OCI-LY7 (cell line): ENCODE results near the gene CYP4A22. TPM values are rescaled to one million over a fixed set of nuclear protein-coding genes. Genes with fewer than 3 reads are reported as not detected.
A peak's percentile ranks its signal among the peaks of the same experiment; 100 is the strongest.

Experiments used
- BruUV-seq: library from RNA; stranded (reverse); fragments of 400-500 nt; replicated peaks from 2 replicates; lab custom pipeline; 2021; lab: Mats Ljungman, UMichigan
- CTCF ChIA-PET: fragments of 300-600 bp; sonication (Branson Sonifier 250); formaldehyde crosslinking; loops from one replicate; lab custom pipeline; 2022; ENCODE audit warnings: antibody characterized with exemption; ENCODE audit not compliant: unreplicated experiment; lab: Charles Lee
- POLR2A ChIA-PET: fragments of 300-600 bp; sonication (Branson Sonifier 250); formaldehyde crosslinking; loops from one replicate; lab custom pipeline; 2022; ENCODE audit warnings: antibody characterized with exemption; lab: Charles Lee
- DNase-seq: peaks from one replicate; pipeline ENCODE4 v3.0.0-alpha.2; 2015; ENCODE audit warnings: low spot score
- H2AFZ ChIP-seq: fragments of 200-600 bp; sonication (generic), shearing (Covaris generic); 2 replicates; pipeline ENCODE4 v1.6.1; 2014; ENCODE audit warnings: mild to moderate bottlenecking, antibody characterized with exemption, low read length, moderate library complexity
- H3K27ac ChIP-seq: fragments of 200-600 bp; sonication (generic); 2 replicates; pipeline ENCODE4 v1.5.1; 2014; ENCODE audit warnings: mixed run types, low read depth, mild to moderate bottlenecking, moderate library complexity, low read length, inconsistent platforms; ENCODE audit not compliant: poor library complexity, severe bottlenecking
- H3K36me3 ChIP-seq: fragments of 200-600 bp; sonication (generic); 2 replicates; pipeline ENCODE4 v1.6.1; 2014; ENCODE audit warnings: mild to moderate bottlenecking, antibody characterized with exemption, low read length, moderate library complexity, mixed read lengths; ENCODE audit not compliant: insufficient read depth
- H3K4me1 ChIP-seq: fragments of 200-600 bp; sonication (generic); 2 replicates; pipeline ENCODE4 v1.5.1; 2014; ENCODE audit warnings: mild to moderate bottlenecking, low read length; ENCODE audit not compliant: insufficient read depth, poor library complexity, severe bottlenecking
- H3K4me2 ChIP-seq: fragments of 200-600 bp; sonication (generic); 2 replicates; pipeline ENCODE4 v1.6.1; 2014; ENCODE audit warnings: mild to moderate bottlenecking, low read length
- H3K4me3 ChIP-seq: fragments of 200-600 bp; sonication (generic); 2 replicates; pipeline ENCODE4 v1.5.1; 2014; ENCODE audit warnings: mild to moderate bottlenecking, low read depth, low read length; ENCODE audit not compliant: poor library complexity, severe bottlenecking
- H3K79me2 ChIP-seq: fragments of 200-600 bp; sonication (generic); 2 replicates; pipeline ENCODE4 v1.6.1; 2016; ENCODE audit warnings: low read depth, mild to moderate bottlenecking, low read length, moderate library complexity, mixed read lengths; ENCODE audit not compliant: insufficient read depth
- H3K9me2 ChIP-seq: fragments of 200-600 bp; sonication (generic); 2 replicates; pipeline ENCODE4 v1.6.1; 2016; ENCODE audit warnings: mild to moderate bottlenecking, low read length, mixed read lengths; ENCODE audit not compliant: insufficient read depth
- H3K9me3 ChIP-seq: fragments of 200-600 bp; sonication (generic); 2 replicates; pipeline ENCODE4 v1.6.1; 2014; ENCODE audit warnings: mild to moderate bottlenecking, mixed run types, low read length, mixed read lengths
- H4K20me1 ChIP-seq: fragments of 200-600 bp; sonication (generic); 2 replicates; pipeline ENCODE4 v1.6.1; 2014; ENCODE audit warnings: mild to moderate bottlenecking, antibody characterized with exemption, low read length, moderate library complexity, mixed read lengths; ENCODE audit not compliant: insufficient read depth
- EZH2phosphoT487 ChIP-seq: fragments of 200-600 bp; sonication (generic); IDR thresholded peaks from 2 replicates; pipeline ENCODE4 v1.6.1; 2018; ENCODE audit warnings: low read depth, borderline replicate concordance, mild to moderate bottlenecking, mixed run types, antibody characterized with exemption, low read length, moderate library complexity, mixed read lengths
- intact Hi-C: fragments of 100-400 bp; cut with micrococcal nuclease; formaldehyde crosslinking; loops from one replicate; pipeline ENCODE4 v1.10.0; 2022; ENCODE audit not compliant: unreplicated experiment
- total RNA-seq, 2 experiments: library from RNA; depleted of rRNA in 1 of 2; stranded (reverse); fragments of >200 nt in 1 of 2; shearing (Covaris generic) in 1 of 2; gene quantifications; 2 replicates each; pipeline ENCODE4 v1.2.3, GENCODE V29; 2014 to 2022
- TF ChIP-seq, protein P1 (sequence below): fragments of 200-600 bp; sonication (generic); conservative IDR thresholded peaks from 2 replicates; pipeline ENCODE4 v1.5.1; 2014; ENCODE audit warnings: mild to moderate bottlenecking, antibody characterized with exemption, low read length, moderate library complexity, mixed read lengths

The CYP4A22 gene
- total RNA-seq, 2 experiments from 2014 or later = not detected

GRCh38 chr1:47179017-47179987 lies 42.1 kb downstream of the CYP4A22 start:
- DNase-seq = peak; percentile 75
- peak overlapping the region; percentile 52 for H3K4me2 ChIP-seq
- peak overlapping the region; percentile 24; the same call in 1 of the 2 replicates for H2AFZ ChIP-seq
- peak overlapping the region; percentile 23 for H3K4me3 ChIP-seq
- no peaks in the 10 kb centered on the region for H4K20me1 ChIP-seq
- ChIA-PET POLR2A (no interaction called here), CTCF (interaction anchor here (0.6 to 1.4 kb wide), 6 partner anchors 10 to 547 kb away, joined by 3 to 6 read pairs (median 5); no protein-coding TSS in a partner anchor)
- H3K27ac ChIP-seq = no peak overlapping the region
- no peaks in the 10 kb centered on the region for H3K9me3 ChIP-seq
- intact Hi-C loops = loop anchor here (5.0 kb wide), 1 partner anchor 258 kb away; the partner anchor contains the start of gene FOXD2
- BruUV-seq = no TSS peak
- no peaks in the 10 kb centered on the region for H3K9me2 ChIP-seq
- no peak for TF ChIP-seq EZH2phosphoT487
- TF ChIP-seq, protein P1, sequence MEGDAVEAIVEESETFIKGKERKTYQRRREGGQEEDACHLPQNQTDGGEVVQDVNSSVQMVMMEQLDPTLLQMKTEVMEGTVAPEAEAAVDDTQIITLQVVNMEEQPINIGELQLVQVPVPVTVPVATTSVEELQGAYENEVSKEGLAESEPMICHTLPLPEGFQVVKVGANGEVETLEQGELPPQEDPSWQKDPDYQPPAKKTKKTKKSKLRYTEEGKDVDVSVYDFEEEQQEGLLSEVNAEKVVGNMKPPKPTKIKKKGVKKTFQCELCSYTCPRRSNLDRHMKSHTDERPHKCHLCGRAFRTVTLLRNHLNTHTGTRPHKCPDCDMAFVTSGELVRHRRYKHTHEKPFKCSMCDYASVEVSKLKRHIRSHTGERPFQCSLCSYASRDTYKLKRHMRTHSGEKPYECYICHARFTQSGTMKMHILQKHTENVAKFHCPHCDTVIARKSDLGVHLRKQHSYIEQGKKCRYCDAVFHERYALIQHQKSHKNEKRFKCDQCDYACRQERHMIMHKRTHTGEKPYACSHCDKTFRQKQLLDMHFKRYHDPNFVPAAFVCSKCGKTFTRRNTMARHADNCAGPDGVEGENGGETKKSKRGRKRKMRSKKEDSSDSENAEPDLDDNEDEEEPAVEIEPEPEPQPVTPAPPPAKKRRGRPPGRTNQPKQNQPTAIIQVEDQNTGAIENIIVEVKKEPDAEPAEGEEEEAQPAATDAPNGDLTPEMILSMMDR = peak; percentile 83
- no peaks in the 10 kb centered on the region for H3K4me1 ChIP-seq
- no peaks in the 10 kb centered on the region for H3K79me2 ChIP-seq
- H3K36me3 ChIP-seq = no peaks in the 10 kb centered on the region

DNA sequence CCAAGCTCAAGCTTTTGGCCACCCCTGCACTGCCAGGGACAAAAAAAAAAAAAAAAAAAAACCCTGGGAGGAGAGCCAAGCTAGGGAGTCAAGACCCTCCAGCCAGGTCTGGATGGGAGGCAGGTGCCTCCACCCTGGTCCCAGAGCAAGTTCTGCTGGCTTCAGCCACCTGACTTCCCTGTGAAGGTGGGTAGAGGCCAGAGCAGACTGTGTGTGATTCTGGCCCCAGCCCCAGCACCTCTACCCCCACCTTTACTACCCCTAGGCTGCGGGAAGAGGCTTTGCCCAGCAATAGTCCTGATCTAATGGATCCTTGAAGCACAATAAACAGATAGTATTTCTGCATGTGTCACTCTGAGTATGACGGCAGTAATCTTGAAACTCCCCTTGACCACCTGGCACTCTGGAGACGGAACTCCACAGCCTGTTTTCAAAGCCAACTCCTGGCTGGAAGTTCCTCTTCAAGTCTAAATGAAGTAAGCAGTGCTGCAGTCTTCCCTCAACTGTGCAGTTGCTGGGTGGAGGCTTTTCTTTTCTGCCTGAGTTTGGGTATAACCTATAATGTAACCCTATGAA lies 42.8 kb downstream of the CYP4A22 start:
- TF ChIP-seq EZH2phosphoT487 = no peak
- TF ChIP-seq, protein P1 = no peak
- H2AFZ ChIP-seq = no peak overlapping the region
- intact Hi-C loops = loop anchor here (5.0 kb wide), 1 partner anchor 257 kb away; the partner anchor contains the start of gene FOXD2
- no peaks in the 10 kb centered on the region for H3K79me2 ChIP-seq
- H3K27ac ChIP-seq = no peak overlapping the region
- ChIA-PET POLR2A (no interaction called here), CTCF (interaction anchor here (1.0 kb wide), 1 partner anchor 546 kb away, joined by 5 read pairs; no protein-coding TSS in a partner anchor)
- H3K4me3 ChIP-seq = no peak overlapping the region
- H3K4me1 ChIP-seq = no peaks in the 10 kb centered on the region
- H3K4me2 ChIP-seq = no peak overlapping the region
- H3K9me2 ChIP-seq = no peaks in the 10 kb centered on the region
- no peaks in the 10 kb centered on the region for H3K36me3 ChIP-seq
- no TSS peak for BruUV-seq
- no peaks in the 10 kb centered on the region for H3K9me3 ChIP-seq
- no peak for DNase-seq
- H4K20me1 ChIP-seq = no peaks in the 10 kb centered on the region
